Heart left ventricle (tissue), 13 donors: ENCODE measurements around the gene FGF2.

ENCODE experiments used
- POLR2A ChIP-seq, 2 donors: fragments of 450-650 bp; IDR thresholded peaks; one replicate each; pipeline ENCODE4 v1.6.1; 2017; ENCODE audit warnings: antibody characterized with exemption in 2 of 2, mild to moderate bottlenecking in 2 of 2, moderate library complexity in 2 of 2
- TF ChIP-seq, protein P1 (sequence below), 12 donors: fragments of 200-600 bp; sonication (generic) in 4 of 12; IDR thresholded peaks; one replicate each; pipeline versions ENCODE4 v1.5.0 to v1.8.0; 2018 to 2022; ENCODE audit warnings: antibody characterized with exemption in 12 of 12, mild to moderate bottlenecking in 5 of 12
- donor health status: ischemic (EF 13 %, LVEDD 7.1; RV severe dilation, severe dysfunction).
- donor health status: DM: no; HTN: yes; CAD: no.
- donor health status: DM: no; HTN: no; CAD: no.
- donor health status: ischemic (EF 25% LVEDD 6.9; RV normal size, moderate dysfunction).
- donor health status: ischemic (EF 25% LVEDD 5.7; RV mildly dilated, moderate dysfunction).
- donor health status: ischemic (EF 35%, LVEDD 5.7; RV mildly dilated, moderate dysfunction).
- donor health status: nonischemic (EF 11% LVEDD 7.7; RV severe dilation, severe dysfunction).
- donor health status: DM: yes; HTN: yes; CAD: no.
- donor health status: PGD.
- donor health status: ischemic (EF 29% LVEDD 5.4; RV normal size, mild dysfunction).
- donor health status: nonischemic (EF 23%, LVEDD 6.1; RV moderate dilation, normal function).

DNA sequence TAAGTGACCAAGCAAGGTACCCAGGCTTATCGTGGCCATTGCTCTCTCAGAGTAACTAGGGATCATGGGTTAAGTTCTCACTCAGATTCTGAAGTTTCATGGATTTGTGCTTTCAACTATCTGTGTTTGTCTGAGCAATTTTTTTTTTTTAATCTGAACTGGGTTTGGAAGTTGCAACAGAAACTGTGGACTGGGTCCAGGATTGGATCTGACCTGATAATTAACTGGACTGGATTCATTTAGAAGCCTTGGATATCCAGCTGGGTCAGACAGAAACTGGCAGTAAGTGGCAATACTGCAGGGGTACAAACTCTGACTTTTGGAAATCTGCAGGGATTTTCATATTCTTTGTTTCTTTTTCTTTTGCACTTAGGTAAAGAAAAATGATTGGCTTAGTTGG is 38.7 kb upstream of the FGF2 start:
- no peak for TF ChIP-seq POLR2A (IDR thresholded peaks at IDR 0.05)
- TF ChIP-seq, protein P1, sequence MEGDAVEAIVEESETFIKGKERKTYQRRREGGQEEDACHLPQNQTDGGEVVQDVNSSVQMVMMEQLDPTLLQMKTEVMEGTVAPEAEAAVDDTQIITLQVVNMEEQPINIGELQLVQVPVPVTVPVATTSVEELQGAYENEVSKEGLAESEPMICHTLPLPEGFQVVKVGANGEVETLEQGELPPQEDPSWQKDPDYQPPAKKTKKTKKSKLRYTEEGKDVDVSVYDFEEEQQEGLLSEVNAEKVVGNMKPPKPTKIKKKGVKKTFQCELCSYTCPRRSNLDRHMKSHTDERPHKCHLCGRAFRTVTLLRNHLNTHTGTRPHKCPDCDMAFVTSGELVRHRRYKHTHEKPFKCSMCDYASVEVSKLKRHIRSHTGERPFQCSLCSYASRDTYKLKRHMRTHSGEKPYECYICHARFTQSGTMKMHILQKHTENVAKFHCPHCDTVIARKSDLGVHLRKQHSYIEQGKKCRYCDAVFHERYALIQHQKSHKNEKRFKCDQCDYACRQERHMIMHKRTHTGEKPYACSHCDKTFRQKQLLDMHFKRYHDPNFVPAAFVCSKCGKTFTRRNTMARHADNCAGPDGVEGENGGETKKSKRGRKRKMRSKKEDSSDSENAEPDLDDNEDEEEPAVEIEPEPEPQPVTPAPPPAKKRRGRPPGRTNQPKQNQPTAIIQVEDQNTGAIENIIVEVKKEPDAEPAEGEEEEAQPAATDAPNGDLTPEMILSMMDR (IDR thresholded peaks at IDR 0.05), result no peak
